Lower lobe of right lung (tissue), 2 donors: ENCODE results near the gene ERG. TPM values are rescaled to one million over a fixed set of nuclear protein-coding genes. Genes with fewer than 3 reads are reported as not detected.
A peak's percentile ranks its signal among the peaks of the same experiment; 100 is the strongest.

Experiments used
- ATAC-seq, 2 donors: fragments of 200-7000 bp; cut with Tn5 transposase; one replicate each; pipeline ENCODE4 v1.9.1; 2020 to 2022; ENCODE audit warnings: mild to moderate bottlenecking in 2 of 2, moderate library complexity in 2 of 2
- DNase-seq: peaks from one replicate; pipeline ENCODE4 v3.0.0-alpha.2; 2020
- H3K27ac ChIP-seq: fragments of 200-600 bp; one replicate; pipeline ENCODE4 v1.8.0; 2022
- H3K27me3 ChIP-seq: fragments of 200-600 bp; one replicate; pipeline ENCODE4 v1.8.0; 2022; ENCODE audit warnings: low read depth
- H3K36me3 ChIP-seq: fragments of 200-600 bp; one replicate; pipeline ENCODE4 v1.8.0; 2022; ENCODE audit warnings: mild to moderate bottlenecking
- H3K4me1 ChIP-seq: fragments of 200-600 bp; one replicate; pipeline ENCODE4 v1.8.0; 2022
- H3K4me3 ChIP-seq: fragments of 200-600 bp; one replicate; pipeline ENCODE4 v1.8.0; 2022; ENCODE audit warnings: mild to moderate bottlenecking
- H3K9me3 ChIP-seq: fragments of 200-600 bp; one replicate; pipeline ENCODE4 v1.8.0; 2022
- intact Hi-C: fragments of 100-400 bp; cut with DNase I; formaldehyde crosslinking; loops from one replicate; pipeline ENCODE4 v1.11.0; 2022
- total RNA-seq: library from RNA; stranded (reverse); fragmentation: NEBNext Ultra II Directional; extraction: Animal tissue kit (Norgen Biotek cat#: 25700); gene quantifications from one replicate; pipeline ENCODE4 v1.2.1, GENCODE V29; 2021
- TF ChIP-seq, protein P1 (sequence below): fragments of 200-600 bp; IDR thresholded peaks from one replicate; pipeline ENCODE4 v1.8.0; 2022; ENCODE audit warnings: antibody characterized with exemption, mild to moderate bottlenecking
- donor health status: DM: no; HTN: yes; CAD: no; lungs with severe emphysema.

ERG gene
- total RNA-seq, 1 donor from 2014 or later = 38.0 TPM

DNA sequence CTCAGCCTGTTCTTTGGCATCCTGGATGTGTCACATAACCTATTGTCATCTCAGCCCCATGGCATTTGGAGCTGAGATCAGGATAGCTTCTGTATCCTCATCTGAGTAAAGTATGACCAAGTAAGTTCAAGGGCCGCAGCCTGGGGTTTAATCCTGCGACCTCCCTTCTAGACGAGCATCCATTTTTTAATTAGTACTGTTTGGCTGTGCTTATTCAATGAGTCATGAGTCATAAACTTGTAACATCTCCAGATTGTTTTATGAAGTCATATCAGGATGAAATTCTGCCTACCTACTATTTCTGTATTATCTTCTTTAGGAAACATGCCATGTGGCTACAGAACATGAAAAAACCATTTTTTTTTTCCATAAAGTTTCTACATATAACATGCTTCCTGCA lies 119.1 kb downstream of the ERG start:
- no peaks in the 10 kb centered on the region for H3K27me3 ChIP-seq
- DNase-seq (no peak), ATAC-seq (no peak)
- no peaks in the 10 kb centered on the region for H3K36me3 ChIP-seq
- no peak overlapping the region for H3K4me3 ChIP-seq
- TF ChIP-seq, protein P1, sequence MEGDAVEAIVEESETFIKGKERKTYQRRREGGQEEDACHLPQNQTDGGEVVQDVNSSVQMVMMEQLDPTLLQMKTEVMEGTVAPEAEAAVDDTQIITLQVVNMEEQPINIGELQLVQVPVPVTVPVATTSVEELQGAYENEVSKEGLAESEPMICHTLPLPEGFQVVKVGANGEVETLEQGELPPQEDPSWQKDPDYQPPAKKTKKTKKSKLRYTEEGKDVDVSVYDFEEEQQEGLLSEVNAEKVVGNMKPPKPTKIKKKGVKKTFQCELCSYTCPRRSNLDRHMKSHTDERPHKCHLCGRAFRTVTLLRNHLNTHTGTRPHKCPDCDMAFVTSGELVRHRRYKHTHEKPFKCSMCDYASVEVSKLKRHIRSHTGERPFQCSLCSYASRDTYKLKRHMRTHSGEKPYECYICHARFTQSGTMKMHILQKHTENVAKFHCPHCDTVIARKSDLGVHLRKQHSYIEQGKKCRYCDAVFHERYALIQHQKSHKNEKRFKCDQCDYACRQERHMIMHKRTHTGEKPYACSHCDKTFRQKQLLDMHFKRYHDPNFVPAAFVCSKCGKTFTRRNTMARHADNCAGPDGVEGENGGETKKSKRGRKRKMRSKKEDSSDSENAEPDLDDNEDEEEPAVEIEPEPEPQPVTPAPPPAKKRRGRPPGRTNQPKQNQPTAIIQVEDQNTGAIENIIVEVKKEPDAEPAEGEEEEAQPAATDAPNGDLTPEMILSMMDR = no peak
- H3K4me1 ChIP-seq = peaks cover 25% of the 10 kb centered on the region
- H3K27ac ChIP-seq = no peak overlapping the region
- intact Hi-C loops = no loop called here
- no peaks in the 10 kb centered on the region for H3K9me3 ChIP-seq

DNA sequence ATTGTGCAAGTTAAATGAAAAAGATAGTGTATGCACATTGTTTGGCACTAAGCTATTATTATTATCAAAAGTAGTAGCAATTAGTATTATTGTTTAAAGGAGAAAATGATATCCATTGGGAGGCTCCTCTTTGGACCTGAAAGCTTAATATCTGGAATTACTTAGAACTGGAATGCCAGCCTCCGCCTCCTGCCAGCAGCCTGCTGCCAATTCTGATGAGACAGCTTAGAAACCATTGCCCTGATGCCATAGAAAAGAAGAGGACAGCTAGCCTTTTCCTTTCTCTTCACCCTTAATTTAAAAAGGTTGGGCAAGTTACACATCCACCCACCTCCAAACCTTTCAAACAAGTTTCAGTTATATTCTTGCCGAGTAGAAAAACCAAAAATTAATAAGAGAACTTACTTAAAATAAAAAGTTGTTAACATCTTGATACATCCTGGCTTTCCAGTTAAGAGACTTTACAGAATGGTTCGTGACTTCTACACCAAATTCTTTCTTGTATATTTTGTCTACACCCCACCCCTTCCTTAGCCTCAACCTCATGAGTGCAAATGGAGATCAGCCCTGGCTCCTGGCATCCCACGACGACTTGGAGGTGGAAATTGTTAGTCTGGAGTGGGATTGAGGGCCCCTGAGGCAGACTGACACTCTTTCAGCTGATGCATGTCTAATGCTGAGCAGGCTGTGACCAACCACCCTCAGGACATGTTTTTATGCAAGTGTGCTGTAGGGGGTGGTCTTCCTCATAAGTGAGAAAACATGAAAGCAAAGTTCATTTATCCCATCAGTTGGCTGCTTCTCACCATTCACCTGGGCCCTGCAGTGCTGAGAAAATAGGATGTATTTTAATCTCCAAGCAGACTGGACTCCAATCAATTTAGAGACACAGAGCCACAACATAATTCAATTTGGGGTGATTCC lies 120.8 kb downstream of the ERG start:
- ATAC-seq (no peak), DNase-seq (no peak)
- H3K9me3 ChIP-seq = no peaks in the 10 kb centered on the region
- H3K27me3 ChIP-seq = no peaks in the 10 kb centered on the region
- intact Hi-C loops = no loop called here
- TF ChIP-seq, protein P1 = no peak
- H3K27ac ChIP-seq = peak overlapping the region; percentile 57
- peaks cover 21% of the 10 kb centered on the region for H3K4me1 ChIP-seq
- H3K36me3 ChIP-seq = no peaks in the 10 kb centered on the region
- no peak overlapping the region for H3K4me3 ChIP-seq

DNA sequence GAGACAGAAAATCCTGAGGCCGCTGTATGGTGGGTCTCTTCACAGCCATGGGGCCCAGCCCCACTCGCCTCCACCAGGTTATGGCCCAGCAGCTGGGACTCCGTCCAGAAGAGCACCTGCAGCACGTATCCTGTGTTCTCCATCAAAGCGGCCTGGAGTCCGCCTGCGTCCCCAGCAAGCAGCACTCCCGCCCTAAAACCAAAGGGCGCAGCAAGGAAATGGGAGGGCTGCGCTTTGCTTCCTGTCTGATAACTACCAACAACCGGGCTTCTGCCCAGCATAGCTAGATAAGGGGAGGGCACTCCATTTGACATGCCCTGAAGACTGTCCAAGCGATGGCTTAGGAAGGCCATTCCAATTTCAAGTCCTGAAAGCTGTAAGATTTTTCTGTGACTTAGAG lies 121.6 kb downstream of the ERG start:
- Histone ChIP-seq H3K27me3 (no peaks in the 10 kb centered on the region), H3K4me1 (peaks cover 21% of the 10 kb centered on the region), H3K9me3 (no peaks in the 10 kb centered on the region), H3K27ac (peak overlapping the region; percentile 57), H3K36me3 (no peaks in the 10 kb centered on the region), H3K4me3 (peak overlapping the region; percentile 42)
- intact Hi-C loops = no loop called here
- ATAC-seq (peak; percentile 57 to 63), DNase-seq (no peak)
- TF ChIP-seq, protein P1 = no peak

DNA sequence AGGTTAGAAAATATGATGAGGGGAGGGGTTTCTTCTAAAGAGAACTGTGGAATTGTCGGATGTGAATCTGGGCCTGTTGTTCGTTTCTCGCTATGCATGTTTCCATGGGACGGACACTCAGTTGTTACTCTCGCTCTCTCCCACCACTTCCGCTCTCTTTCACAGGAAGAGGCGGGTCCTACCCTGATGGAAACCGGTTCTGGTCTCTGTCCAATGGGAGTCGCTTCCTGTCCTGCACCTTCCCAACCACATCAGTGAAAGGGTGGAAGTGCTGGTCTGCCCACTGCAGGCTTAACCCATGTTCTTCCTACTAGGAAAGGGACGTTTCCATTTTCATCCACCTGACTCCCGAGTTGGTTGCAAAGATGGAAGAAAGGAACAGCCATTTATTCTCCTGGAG lies 122.0 kb downstream of the ERG start:
- Histone ChIP-seq H3K27me3 (no peaks in the 10 kb centered on the region), H3K4me3 (peak overlapping the region; percentile 42), H3K27ac (peak overlapping the region; percentile 57), H3K36me3 (no peaks in the 10 kb centered on the region), H3K9me3 (no peaks in the 10 kb centered on the region), H3K4me1 (peaks cover 21% of the 10 kb centered on the region)
- DNase-seq = peak; percentile 54
- TF ChIP-seq, protein P1 = no peak
- peak; percentile 61 to 83 for ATAC-seq
- intact Hi-C loops = no loop called here

DNA sequence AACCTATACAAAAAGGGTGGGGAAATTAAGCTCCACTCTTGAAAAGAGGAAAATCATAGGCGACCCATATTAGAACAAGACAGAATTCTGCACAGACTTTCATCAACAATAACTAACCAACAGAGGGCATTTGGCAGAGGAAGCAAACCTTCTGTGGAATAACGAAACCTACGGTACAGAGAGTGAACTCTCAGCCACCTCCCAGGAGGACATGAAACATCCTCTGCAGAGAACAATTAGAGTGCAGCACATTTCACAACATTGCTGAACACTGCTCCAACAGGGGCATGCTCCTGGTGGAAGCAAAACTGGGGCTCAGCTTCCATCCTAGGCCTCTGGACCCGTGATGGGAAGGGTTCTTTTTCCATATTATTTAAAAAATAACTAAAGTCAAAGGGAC lies 130.6 kb downstream of the ERG start:
- Histone ChIP-seq H3K9me3 (no peaks in the 10 kb centered on the region), H3K4me3 (no peak overlapping the region), H3K27me3 (no peaks in the 10 kb centered on the region), H3K27ac (no peak overlapping the region), H3K4me1 (no peaks in the 10 kb centered on the region), H3K36me3 (no peaks in the 10 kb centered on the region)
- DNase-seq = no peak
- TF ChIP-seq, protein P1 = no peak
- ATAC-seq = no peak
- intact Hi-C loops = no loop called here
